MM.1S (cell line): ENCODE data around the gene PARVB.

ENCODE experiments used
- EZH2 ChIP-seq: fragments of 300-600 bp; sonication (generic); optimal IDR thresholded peaks from 2 replicates; pipeline ENCODE3; 2017; ENCODE audit warnings: low read depth, mild to moderate bottlenecking, antibody characterized with exemption, low read length, mixed read lengths
- EZH2phosphoT487 ChIP-seq: fragments of 300-600 bp; sonication (generic); IDR thresholded peaks from 2 replicates; pipeline ENCODE4 v1.6.1; 2018; ENCODE audit warnings: antibody characterized with exemption, low read length
- TF ChIP-seq, protein P1 (sequence below): fragments of 300-600 bp; sonication (generic); IDR thresholded peaks from 2 replicates; pipeline ENCODE4 v1.5.1; 2016; ENCODE audit warnings: antibody characterized with exemption, low read length, mixed read lengths

DNA sequence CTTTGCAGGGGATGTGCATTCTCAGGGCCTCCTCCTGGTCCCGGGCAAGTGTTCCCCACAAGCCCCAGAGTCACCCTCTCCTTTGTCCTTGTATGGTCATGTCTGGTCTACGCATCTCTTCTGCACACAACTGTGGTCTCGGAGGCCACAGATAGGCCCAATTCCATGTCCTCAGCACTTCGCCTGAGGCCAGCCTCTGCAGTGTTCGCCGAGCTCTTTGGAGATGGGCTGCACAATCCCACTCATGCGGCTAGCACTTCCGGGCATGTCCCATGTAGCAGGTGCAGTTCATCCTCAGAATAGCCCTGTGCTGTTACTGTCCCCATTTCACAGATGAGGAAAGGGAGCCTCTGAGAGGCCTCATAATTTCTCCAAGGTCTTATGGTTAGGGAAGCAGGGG lies 164.2 kb downstream of the PARVB start:
- TF ChIP-seq, protein P1, sequence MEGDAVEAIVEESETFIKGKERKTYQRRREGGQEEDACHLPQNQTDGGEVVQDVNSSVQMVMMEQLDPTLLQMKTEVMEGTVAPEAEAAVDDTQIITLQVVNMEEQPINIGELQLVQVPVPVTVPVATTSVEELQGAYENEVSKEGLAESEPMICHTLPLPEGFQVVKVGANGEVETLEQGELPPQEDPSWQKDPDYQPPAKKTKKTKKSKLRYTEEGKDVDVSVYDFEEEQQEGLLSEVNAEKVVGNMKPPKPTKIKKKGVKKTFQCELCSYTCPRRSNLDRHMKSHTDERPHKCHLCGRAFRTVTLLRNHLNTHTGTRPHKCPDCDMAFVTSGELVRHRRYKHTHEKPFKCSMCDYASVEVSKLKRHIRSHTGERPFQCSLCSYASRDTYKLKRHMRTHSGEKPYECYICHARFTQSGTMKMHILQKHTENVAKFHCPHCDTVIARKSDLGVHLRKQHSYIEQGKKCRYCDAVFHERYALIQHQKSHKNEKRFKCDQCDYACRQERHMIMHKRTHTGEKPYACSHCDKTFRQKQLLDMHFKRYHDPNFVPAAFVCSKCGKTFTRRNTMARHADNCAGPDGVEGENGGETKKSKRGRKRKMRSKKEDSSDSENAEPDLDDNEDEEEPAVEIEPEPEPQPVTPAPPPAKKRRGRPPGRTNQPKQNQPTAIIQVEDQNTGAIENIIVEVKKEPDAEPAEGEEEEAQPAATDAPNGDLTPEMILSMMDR: no peak
- TF ChIP-seq EZH2 (no peak), EZH2phosphoT487 (no peak)
